ENCODE measurements around the gene NOTCH3.

Gene NOTCH3

GRCh38 chr19:15114153-15114540 is 86.6 kb downstream of the NOTCH3 start:
- DNase-seq (ENCODE audit: extremely low read depth, low read depth): no peak
- TF ChIP-seq, protein P1, sequence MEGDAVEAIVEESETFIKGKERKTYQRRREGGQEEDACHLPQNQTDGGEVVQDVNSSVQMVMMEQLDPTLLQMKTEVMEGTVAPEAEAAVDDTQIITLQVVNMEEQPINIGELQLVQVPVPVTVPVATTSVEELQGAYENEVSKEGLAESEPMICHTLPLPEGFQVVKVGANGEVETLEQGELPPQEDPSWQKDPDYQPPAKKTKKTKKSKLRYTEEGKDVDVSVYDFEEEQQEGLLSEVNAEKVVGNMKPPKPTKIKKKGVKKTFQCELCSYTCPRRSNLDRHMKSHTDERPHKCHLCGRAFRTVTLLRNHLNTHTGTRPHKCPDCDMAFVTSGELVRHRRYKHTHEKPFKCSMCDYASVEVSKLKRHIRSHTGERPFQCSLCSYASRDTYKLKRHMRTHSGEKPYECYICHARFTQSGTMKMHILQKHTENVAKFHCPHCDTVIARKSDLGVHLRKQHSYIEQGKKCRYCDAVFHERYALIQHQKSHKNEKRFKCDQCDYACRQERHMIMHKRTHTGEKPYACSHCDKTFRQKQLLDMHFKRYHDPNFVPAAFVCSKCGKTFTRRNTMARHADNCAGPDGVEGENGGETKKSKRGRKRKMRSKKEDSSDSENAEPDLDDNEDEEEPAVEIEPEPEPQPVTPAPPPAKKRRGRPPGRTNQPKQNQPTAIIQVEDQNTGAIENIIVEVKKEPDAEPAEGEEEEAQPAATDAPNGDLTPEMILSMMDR (IDR thresholded peaks at IDR 0.05; ENCODE audit: low read depth, low read length): no peak

- DNase-seq (ENCODE audit: extremely low read depth, low read depth): no peak
Measured at GRCh38 chr19:15113245-15114152, 87.3 kb downstream of the NOTCH3 start.

DNA sequence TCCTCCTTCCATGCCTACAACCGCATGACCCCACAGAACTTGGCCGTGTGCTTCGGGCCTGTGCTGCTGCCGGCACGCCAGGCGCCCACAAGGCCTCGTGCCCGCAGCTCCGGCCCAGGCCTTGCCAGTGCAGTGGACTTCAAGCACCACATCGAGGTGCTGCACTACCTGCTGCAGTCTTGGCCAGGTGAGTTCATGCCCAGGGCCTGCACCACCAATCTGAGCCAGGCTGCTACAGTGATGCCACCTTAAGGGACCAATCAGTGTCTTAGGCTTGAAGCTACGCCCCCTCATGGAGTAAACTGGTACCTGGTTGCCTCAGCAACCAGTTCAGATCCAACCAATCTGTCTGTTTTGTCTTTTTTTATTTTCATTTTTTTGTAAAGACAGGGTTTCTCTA is 88.4 kb downstream of the NOTCH3 start:
- no peak for DNase-seq (ENCODE audit: extremely low read depth, low read depth)
- TF ChIP-seq, protein P1 (IDR thresholded peaks at IDR 0.05; ENCODE audit: low read depth, low read length): no peak

More at GRCh38 chr19:15113245-15114152, 87.3 kb downstream of the NOTCH3 start:
- TF ChIP-seq, protein P1 (IDR thresholded peaks at IDR 0.05; ENCODE audit: low read depth, low read length): no peak

DNA sequence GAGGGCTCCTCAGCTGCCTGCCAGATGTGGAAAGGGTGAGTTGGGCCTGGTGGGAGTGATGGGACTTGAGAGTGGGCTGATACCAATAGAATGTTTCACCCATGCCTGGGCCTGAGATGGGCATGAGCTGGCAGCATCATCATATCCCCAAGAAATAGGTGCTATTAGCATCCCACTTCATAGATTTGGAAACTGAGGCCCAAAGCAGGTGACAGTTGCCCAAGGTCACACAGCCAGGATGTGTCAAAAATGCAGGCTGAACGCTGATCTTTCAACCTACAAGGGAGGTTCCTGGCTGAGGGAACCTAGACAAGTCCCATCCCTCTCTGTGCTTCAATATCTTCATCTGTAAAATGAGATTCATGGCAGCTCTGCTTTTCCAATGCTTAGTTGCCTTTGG is 89.0 kb downstream of the NOTCH3 start:
- TF ChIP-seq, protein P1 (IDR thresholded peaks at IDR 0.05; ENCODE audit: low read depth, low read length): no peak
- no peak for DNase-seq (ENCODE audit: extremely low read depth, low read depth)

DNA sequence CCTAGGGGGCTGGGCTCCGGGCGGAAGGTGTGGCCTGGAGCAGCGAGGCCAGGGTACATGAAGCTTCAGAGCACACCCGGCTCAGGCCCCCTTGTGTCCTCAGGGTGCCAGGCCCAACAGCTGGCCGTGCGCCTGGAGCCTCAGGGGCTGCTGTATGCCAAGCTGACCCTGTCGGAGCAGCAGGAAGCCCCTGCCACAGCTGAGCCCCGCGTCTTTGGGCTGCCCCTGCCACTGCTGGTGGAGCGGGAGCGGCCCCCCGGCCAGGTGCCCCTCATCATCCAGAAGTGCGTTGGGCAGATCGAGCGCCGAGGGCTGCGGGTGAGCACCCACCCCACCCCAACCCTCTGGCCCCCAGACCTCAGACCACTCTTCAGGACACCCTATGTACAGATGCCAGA is 90.4 kb downstream of the NOTCH3 start:
- TF ChIP-seq, protein P1 (IDR thresholded peaks at IDR 0.05; ENCODE audit: low read depth, low read length): no peak
- DNase-seq (ENCODE audit: extremely low read depth, low read depth): no peak

DNA sequence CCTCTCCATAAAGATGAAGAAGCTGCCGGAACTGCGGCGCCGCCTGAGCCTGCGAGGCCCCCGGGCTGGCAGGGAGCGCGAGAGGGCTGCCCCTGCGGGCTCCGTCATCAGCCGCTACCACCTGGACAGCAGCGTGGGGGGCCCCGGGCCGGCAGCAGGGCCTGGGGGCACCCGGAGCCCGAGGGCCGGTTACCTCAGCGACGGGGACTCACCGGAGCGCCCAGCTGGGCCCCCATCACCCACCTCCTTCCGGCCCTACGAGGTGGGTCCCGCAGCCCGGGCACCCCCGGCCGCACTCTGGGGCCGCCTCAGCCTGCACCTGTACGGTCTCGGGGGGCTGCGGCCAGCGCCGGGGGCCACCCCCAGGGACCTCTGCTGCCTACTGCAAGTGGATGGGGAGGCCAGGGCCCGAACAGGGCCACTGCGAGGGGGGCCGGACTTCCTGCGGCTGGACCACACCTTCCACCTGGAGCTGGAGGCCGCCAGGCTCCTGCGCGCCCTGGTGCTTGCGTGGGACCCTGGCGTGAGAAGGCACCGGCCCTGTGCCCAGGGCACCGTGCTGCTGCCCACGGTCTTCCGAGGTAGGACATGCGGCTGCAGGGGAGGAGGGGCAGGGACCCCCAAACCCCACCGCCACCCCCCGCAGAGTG is 90.9 kb downstream of the NOTCH3 start:
- TF ChIP-seq, protein P1 (IDR thresholded peaks at IDR 0.05; ENCODE audit: low read depth, low read length): no peak
- no peak for DNase-seq (ENCODE audit: extremely low read depth, low read depth)
